Esophagus squamous epithelium (tissue), 5 donors: ENCODE results near the gene CDX2. TPM values are rescaled to one million over a fixed set of nuclear protein-coding genes. Genes with fewer than 3 reads are reported as not detected.

Experiments
- DNase-seq: peaks from one replicate; lab custom pipeline; 2025; lab: John Stamatoyannopoulos, UW
- H3K27ac ChIP-seq, 4 donors: fragments of 200-600 bp; sonication (generic); one replicate each; pipeline ENCODE4 v1.5.1; 2016 to 2019; ENCODE audit warnings: mild to moderate bottlenecking in 1 of 4
- H3K27me3 ChIP-seq, 4 donors: fragments of 200-600 bp; sonication (generic); 1 replicate in 3 of 4; 2 replicates in 1 of 4; pipeline versions ENCODE4 v1.5.1 to v1.6.0; 2017 to 2021; ENCODE audit warnings: antibody characterized with exemption in 1 of 4
- H3K36me3 ChIP-seq, 3 donors: fragments of 200-600 bp; sonication (generic); one replicate each; pipeline ENCODE4 v1.5.1; 2016 to 2019
- H3K4me1 ChIP-seq, 3 donors: fragments of 200-600 bp; sonication (generic); one replicate each; pipeline ENCODE4 v1.5.1; 2017 to 2019
- H3K4me3 ChIP-seq, 4 donors: fragments of 200-600 bp; sonication (generic); 1 replicate in 3 of 4; 2 replicates in 1 of 4; pipeline ENCODE4 v1.5.1; 2016 to 2019; ENCODE audit warnings: mild to moderate bottlenecking in 2 of 4, moderate library complexity in 1 of 4
- H3K9me3 ChIP-seq, 3 donors: fragments of 200-600 bp; sonication (generic); one replicate each; pipeline ENCODE4 v1.5.1; 2016 to 2019
- POLR2A ChIP-seq, 4 donors: fragments of 450-650 bp; IDR thresholded peaks; one replicate each; pipeline ENCODE4 v1.6.1; 2017; ENCODE audit warnings: antibody characterized with exemption in 4 of 4, mild to moderate bottlenecking in 4 of 4, moderate library complexity in 3 of 4
- WGBS, 2 donors: methylation state at CpG; one replicate each; pipeline ENCODE4 v1.1.5; 2018; 5-methylcytosine and 5-hydroxymethylcytosine counted together
- intact Hi-C: fragments of 100-400 bp; cut with DNase I; formaldehyde crosslinking; loops from one replicate; pipeline ENCODE4 v1.15.0; 2022
- total RNA-seq, 4 donors: library from RNA; depleted of rRNA; stranded (reverse); fragments of >200 nt; gene quantifications; one replicate each; pipeline ENCODE4 v1.1.0, GENCODE V29; 2016
- TF ChIP-seq, protein P1 (sequence below), 6 experiments: fragments of 450-650 bp in 4 of 6; fragments of 200-600 bp in 2 of 6; sonication (generic) in 2 of 6; IDR thresholded peaks; one replicate each; pipeline ENCODE4 v1.5.1; 2016 to 2019; ENCODE audit warnings: antibody characterized with exemption in 6 of 6, mild to moderate bottlenecking in 4 of 6, moderate library complexity in 4 of 6
- donor health status: DM: yes; HTN: yes; CAD: no.

Gene CDX2
- total RNA-seq, 4 donors from 2014 or later, result not detected

DNA sequence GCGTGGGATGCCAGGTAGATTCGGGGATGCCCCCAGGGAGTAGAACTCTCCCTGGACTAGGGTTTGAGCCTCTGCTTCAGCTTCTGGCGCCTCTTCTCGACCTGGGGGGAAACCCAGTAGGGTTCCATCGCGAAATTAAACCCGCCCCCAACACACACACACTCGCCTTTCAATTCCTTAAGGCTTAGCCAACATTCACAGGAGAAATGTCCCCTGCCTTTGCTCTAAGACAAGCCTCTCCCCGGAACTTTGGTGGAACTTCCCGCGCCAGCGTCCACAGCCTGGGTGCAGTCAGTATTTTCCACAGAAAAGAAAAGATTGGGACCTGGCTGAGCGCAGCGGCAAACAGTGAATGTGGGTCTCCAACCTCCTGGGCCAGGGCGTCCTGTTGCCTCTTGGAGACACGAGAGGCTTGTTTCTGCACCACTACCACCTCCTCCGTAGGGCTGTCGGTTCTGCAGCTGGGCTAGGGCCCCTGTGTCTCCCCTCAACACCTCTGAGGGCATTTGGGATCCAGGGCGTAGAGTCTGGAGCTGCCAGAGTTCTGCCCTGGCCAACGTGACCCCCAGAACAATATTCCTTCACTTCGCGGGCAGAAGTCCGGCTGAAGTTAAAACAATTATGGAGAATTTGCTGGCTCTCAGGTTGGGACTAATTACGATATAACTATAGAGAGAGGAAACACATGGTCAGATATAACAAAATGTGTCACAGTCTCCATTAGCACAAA lies 46.1 kb downstream of the CDX2 start:
- Histone ChIP-seq H3K27me3 (peaks cover 46 to 100% (median 71%) of the 10 kb centered on the region in 4 donors), H3K9me3 (no peaks in the 10 kb centered on the region), H3K36me3 (no peaks in the 10 kb centered on the region), H3K4me3 (no peak overlapping the region), H3K4me1 (peaks cover 23 to 68% (median 29%) of the 10 kb centered on the region in 3 donors), H3K27ac (no peak overlapping the region)
- WGBS, 2 donors, result 8 to 28% methylated on average over 12 to 14 of the region's 24 CpGs
- no peak for TF ChIP-seq POLR2A (IDR thresholded peaks at IDR 0.05)
- TF ChIP-seq, protein P1, sequence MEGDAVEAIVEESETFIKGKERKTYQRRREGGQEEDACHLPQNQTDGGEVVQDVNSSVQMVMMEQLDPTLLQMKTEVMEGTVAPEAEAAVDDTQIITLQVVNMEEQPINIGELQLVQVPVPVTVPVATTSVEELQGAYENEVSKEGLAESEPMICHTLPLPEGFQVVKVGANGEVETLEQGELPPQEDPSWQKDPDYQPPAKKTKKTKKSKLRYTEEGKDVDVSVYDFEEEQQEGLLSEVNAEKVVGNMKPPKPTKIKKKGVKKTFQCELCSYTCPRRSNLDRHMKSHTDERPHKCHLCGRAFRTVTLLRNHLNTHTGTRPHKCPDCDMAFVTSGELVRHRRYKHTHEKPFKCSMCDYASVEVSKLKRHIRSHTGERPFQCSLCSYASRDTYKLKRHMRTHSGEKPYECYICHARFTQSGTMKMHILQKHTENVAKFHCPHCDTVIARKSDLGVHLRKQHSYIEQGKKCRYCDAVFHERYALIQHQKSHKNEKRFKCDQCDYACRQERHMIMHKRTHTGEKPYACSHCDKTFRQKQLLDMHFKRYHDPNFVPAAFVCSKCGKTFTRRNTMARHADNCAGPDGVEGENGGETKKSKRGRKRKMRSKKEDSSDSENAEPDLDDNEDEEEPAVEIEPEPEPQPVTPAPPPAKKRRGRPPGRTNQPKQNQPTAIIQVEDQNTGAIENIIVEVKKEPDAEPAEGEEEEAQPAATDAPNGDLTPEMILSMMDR (IDR thresholded peaks at IDR 0.05), result no peak
- intact Hi-C loops, result no loop called here
- DNase-seq, result no peak

DNA sequence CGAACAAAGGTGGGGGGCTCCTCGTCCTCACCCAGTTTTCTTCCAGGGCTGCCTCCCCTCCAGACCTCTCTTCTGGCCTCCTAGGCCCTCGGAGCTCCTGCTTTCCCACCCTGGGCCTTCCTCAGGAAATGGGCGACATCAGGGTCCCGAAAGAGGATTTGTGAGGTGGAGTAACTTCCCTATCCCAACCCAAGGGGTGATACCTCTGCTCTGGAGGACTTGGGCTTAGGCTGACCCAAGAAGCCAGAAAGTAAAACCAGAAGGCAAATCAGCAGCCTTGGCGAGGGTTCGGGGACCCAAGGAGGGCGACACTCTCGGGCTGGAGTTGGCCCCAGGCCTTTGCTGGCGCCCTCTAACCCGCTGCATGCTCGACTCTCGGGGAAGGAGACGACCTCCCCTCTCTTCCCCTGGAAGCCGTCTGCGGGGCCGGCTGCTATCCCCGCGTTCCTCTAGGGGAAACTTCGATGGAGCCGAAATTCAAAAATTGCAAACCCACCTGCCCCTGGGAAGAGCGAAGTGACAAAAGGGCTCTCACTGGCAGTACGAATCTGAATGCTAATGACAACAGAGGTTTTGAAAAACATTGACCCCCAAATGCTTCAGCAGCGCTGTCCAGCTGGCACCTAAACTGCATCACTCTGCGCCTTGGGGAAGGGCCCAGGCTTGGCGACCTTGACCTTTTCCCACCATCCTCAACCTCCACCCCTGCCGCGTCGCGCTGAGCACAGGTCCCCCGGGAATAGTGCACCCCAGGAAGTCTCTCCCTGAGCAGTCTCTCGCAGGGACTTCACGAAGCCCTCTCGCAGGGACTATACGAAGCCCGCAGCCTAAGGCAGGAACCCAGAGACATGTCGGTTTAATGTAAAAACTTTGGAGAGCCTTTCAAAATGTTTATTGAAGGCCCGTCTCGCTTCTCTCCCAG lies 46.9 kb downstream of the CDX2 start:
- TF ChIP-seq POLR2A (IDR thresholded peaks at IDR 0.05), result no peak
- TF ChIP-seq, protein P1 (IDR thresholded peaks at IDR 0.05), result no peak
- no peak overlapping the region for H3K4me3 ChIP-seq
- WGBS, 2 donors, result 11 to 22% methylated on average over 15 to 16 of the region's 39 CpGs
- peaks cover 45 to 100% (median 74%) of the 10 kb centered on the region in 4 donors for H3K27me3 ChIP-seq
- H3K9me3 ChIP-seq, result no peaks in the 10 kb centered on the region
- no peak overlapping the region for H3K27ac ChIP-seq
- peaks cover 28 to 72% (median 29%) of the 10 kb centered on the region in 3 donors for H3K4me1 ChIP-seq
- H3K36me3 ChIP-seq, result no peaks in the 10 kb centered on the region
- intact Hi-C loops, result no loop called here
- no peak for DNase-seq

DNA sequence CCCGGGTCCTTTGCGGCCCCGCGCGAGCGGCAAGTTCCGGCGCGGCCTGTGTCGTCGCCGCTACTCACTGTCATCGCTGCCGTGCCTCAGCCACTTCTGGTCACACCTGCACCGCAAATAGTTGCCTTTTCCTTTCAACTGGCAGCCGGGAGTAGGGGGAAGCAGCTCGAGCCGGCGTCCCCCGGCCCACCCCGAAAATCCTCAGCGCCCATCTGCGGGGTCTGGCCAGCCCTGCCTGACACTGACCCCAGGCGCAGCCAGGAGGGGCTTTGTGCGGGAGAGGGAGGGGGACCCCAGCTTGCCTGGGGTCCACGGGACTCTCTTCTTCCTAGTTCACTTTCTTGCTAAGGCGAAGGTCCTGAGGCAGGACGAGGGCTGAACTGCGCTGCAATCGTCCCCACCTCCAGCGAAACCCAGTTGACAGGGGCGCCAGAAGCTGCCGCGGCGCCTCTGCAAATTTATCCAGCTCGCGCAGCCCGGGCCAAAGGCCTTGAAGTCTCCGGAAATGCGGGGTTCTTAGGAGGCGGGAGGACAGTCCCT lies 47.6 kb downstream of the CDX2 start:
- WGBS, 2 donors, result 8 to 14% methylated on average over 7 to 14 of the region's 41 CpGs
- peak overlapping the region; percentile 19 to 60 (median 32) for H3K4me3 ChIP-seq
- DNase-seq, result no peak
- no peaks in the 10 kb centered on the region for H3K9me3 ChIP-seq
- TF ChIP-seq, protein P1 (IDR thresholded peaks at IDR 0.05), result no peak
- no peak for TF ChIP-seq POLR2A (IDR thresholded peaks at IDR 0.05)
- H3K27ac ChIP-seq, result no peak overlapping the region
- no peaks in the 10 kb centered on the region for H3K36me3 ChIP-seq
- peaks cover 29 to 68% (median 30%) of the 10 kb centered on the region in 3 donors for H3K4me1 ChIP-seq
- intact Hi-C loops, result no loop called here
- H3K27me3 ChIP-seq, result peaks cover 45 to 100% (median 74%) of the 10 kb centered on the region in 4 donors

DNA sequence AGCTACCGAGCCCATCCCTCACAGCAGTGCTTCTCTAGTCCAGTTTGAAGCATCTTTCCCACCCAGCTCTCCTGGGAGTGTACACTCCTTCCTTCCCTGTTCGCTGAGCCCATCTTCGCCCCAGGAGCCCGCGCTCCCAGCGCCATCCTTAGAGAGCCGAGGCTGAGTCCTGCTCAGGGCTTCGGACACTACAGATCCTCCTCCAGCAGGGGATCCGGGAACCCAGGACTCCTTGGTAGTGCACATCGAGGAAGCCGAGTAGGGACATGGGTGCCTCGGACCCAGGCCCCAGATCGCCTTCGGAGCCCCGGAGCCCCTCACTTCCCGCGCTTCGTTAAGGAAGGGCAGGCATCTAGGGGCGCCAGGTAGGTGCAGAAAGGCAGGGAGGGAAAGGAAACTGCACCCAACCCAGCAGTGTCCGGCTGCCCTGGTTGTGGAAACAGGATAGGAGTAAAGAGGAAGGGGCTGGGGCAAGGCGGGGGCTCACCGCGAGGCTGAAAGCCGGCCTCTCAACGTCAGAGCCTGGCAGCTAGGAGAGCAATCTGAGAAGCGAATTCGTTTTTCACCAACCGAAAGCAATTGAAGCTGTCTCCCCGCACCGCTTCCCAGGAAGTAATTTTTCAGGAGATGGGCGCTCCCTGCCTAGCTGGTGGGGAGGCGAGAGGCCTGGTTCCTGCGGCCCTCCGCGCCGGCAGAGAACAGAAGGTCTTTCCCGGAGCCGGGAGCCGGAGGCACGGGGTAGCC lies 48.3 kb downstream of the CDX2 start:
- DNase-seq, result no peak
- 0 to 4% methylated on average over 12 to 23 of the region's 40 CpGs for WGBS, 2 donors
- intact Hi-C loops, result no loop called here
- Histone ChIP-seq H3K36me3 (no peaks in the 10 kb centered on the region), H3K9me3 (no peaks in the 10 kb centered on the region), H3K4me3 (peak overlapping the region; percentile 19 to 60 (median 32)), H3K27ac (no peak overlapping the region), H3K27me3 (peaks cover 45 to 100% (median 73%) of the 10 kb centered on the region in 4 donors), H3K4me1 (peaks cover 29 to 66% (median 30%) of the 10 kb centered on the region in 3 donors)
- TF ChIP-seq, protein P1 (IDR thresholded peaks at IDR 0.05), result no peak
- TF ChIP-seq POLR2A (IDR thresholded peaks at IDR 0.05), result no peak
